H9 (cell line): Measurements from ENCODE around the gene CNOT11. TPM values are rescaled to one million over a fixed set of nuclear protein-coding genes. Genes with fewer than 3 reads are reported as not detected.

Experiments
- DNase-seq: peaks from one replicate; pipeline ENCODE4 v3.0.0-alpha.2; 2017
- H2AFZ ChIP-seq: one replicate; pipeline ENCODE4 v1.6.1; 2013; ENCODE audit warnings: mild to moderate bottlenecking, low read length, control low read depth, moderate library complexity
- H2AK5ac ChIP-seq: 2 replicates; pipeline ENCODE4 v1.6.1; 2013; ENCODE audit warnings: low read length, control low read depth, mixed read lengths; ENCODE audit not compliant: insufficient read length
- H2BK120ac ChIP-seq: one replicate; pipeline ENCODE4 v1.6.1; 2013; ENCODE audit warnings: low read depth, mild to moderate bottlenecking, low read length, control low read depth, inconsistent platforms; ENCODE audit not compliant: poor library complexity, severe bottlenecking
- H2BK12ac ChIP-seq: 2 replicates; pipeline ENCODE4 v1.6.1; 2013; ENCODE audit warnings: low read length, control low read depth, mixed read lengths, low read depth; ENCODE audit not compliant: insufficient read length
- H2BK15ac ChIP-seq: 2 replicates; pipeline ENCODE4 v1.6.1; 2013; ENCODE audit warnings: low read depth, low read length, control low read depth
- H2BK20ac ChIP-seq: one replicate; pipeline ENCODE4 v1.6.1; 2013; ENCODE audit warnings: low read depth, mild to moderate bottlenecking, low read length, control low read depth, inconsistent platforms; ENCODE audit not compliant: poor library complexity, severe bottlenecking
- H2BK5ac ChIP-seq: 2 replicates; pipeline ENCODE4 v1.6.1; 2013; ENCODE audit warnings: low read length, control low read depth, mixed read lengths; ENCODE audit not compliant: insufficient read length
- H3K14ac ChIP-seq: 2 replicates; pipeline ENCODE4 v1.6.1; 2013; ENCODE audit warnings: low read length, control low read depth; ENCODE audit not compliant: insufficient read depth
- H3K18ac ChIP-seq: 2 replicates; pipeline ENCODE4 v1.6.1; 2013; ENCODE audit warnings: low read depth, mild to moderate bottlenecking, mixed read lengths, low read length, control low read depth; ENCODE audit not compliant: insufficient read length
- H3K23ac ChIP-seq: 2 replicates; pipeline ENCODE4 v1.6.1; 2013; ENCODE audit warnings: low read length, control low read depth, mixed read lengths, low read depth; ENCODE audit not compliant: insufficient read length
- H3K23me2 ChIP-seq: 2 replicates; pipeline ENCODE4 v1.6.1; 2013; ENCODE audit warnings: low read depth, mild to moderate bottlenecking, mixed read lengths, low read length, control low read depth; ENCODE audit not compliant: insufficient read length, poor library complexity, severe bottlenecking
- H3K27ac ChIP-seq: 2 replicates; pipeline ENCODE4 v1.5.1; 2013; ENCODE audit warnings: low read length, control low read depth, mixed read lengths, low read depth; ENCODE audit not compliant: insufficient read length
- H3K27me3 ChIP-seq: 2 replicates; pipeline ENCODE4 v1.6.1; 2013; ENCODE audit warnings: low read length, control low read depth, inconsistent platforms; ENCODE audit not compliant: insufficient read depth
- H3K4ac ChIP-seq: 2 replicates; pipeline ENCODE4 v1.6.1; 2013; ENCODE audit warnings: low read depth, mild to moderate bottlenecking, control low read depth, inconsistent platforms, low read length, moderate library complexity
- H3K4me1 ChIP-seq: 2 replicates; pipeline ENCODE4 v1.6.1; 2013; ENCODE audit warnings: low read length, control low read depth, inconsistent platforms; ENCODE audit not compliant: insufficient read depth
- H3K4me2 ChIP-seq: 2 replicates; pipeline ENCODE4 v1.6.1; 2013; ENCODE audit warnings: low read length, control low read depth, mixed read lengths; ENCODE audit not compliant: insufficient read length, insufficient read depth
- H3K56ac ChIP-seq: 2 replicates; pipeline ENCODE4 v1.6.1; 2013; ENCODE audit warnings: low read depth, mild to moderate bottlenecking, mixed read lengths, low read length, control low read depth; ENCODE audit not compliant: insufficient read length
- H3K79me1 ChIP-seq: 2 replicates; pipeline ENCODE4 v1.6.1; 2013; ENCODE audit warnings: low read depth, mild to moderate bottlenecking, moderate library complexity, low read length, control low read depth, inconsistent platforms; ENCODE audit not compliant: insufficient read depth, poor library complexity, severe bottlenecking
- H3K79me2 ChIP-seq: 2 replicates; pipeline ENCODE4 v1.6.1; 2013; ENCODE audit warnings: low read length, control low read depth, inconsistent platforms; ENCODE audit not compliant: insufficient read depth
- H3K9ac ChIP-seq: 2 replicates; pipeline ENCODE4 v1.6.1; 2013; ENCODE audit warnings: low read length, control low read depth, mixed read lengths; ENCODE audit not compliant: insufficient read length; ENCODE audit errors: extremely low read depth
- H3K9me3 ChIP-seq: one replicate; pipeline ENCODE4 v1.6.1; 2013; ENCODE audit warnings: low read depth, low read length, inconsistent platforms; ENCODE audit not compliant: control insufficient read depth
- H3T11ph ChIP-seq: one replicate; pipeline ENCODE4 v1.6.1; 2013; ENCODE audit warnings: mild to moderate bottlenecking, low read length, control low read depth, inconsistent platforms
- H4K20me1 ChIP-seq: one replicate; pipeline ENCODE4 v1.6.1; 2013; ENCODE audit not compliant: control insufficient read depth, insufficient read length, insufficient read depth
- H4K5ac ChIP-seq: 2 replicates; pipeline ENCODE4 v1.6.1; 2013; ENCODE audit warnings: low read depth, mild to moderate bottlenecking, mixed read lengths, low read length, control low read depth; ENCODE audit not compliant: insufficient read length
- H4K8ac ChIP-seq: replicated peaks from 2 replicates; pipeline ENCODE4 v1.6.1; 2013; ENCODE audit warnings: low read length, control low read depth, mixed read lengths, low read depth; ENCODE audit not compliant: insufficient read length
- H4K91ac ChIP-seq: 2 replicates; pipeline ENCODE4 v1.6.1; 2013; ENCODE audit warnings: low read depth, mild to moderate bottlenecking, moderate library complexity, mixed read lengths, low read length, control low read depth; ENCODE audit not compliant: insufficient read length
- H3K27ac Mint-ChIP-seq, 3 experiments: 2 replicates in 2 of 3; 3 replicates in 1 of 3; pipeline ENCODE4 v1.8.0; 2020 to 2021; ENCODE audit warnings: mixed read lengths in 3 of 3, mild to moderate bottlenecking in 1 of 3, moderate library complexity in 1 of 3
- H3K27me3 Mint-ChIP-seq: 2 replicates; pipeline ENCODE4 v1.8.0; 2021; ENCODE audit warnings: low read depth, mild to moderate bottlenecking, moderate library complexity, mixed read lengths
- H3K36me3 Mint-ChIP-seq, 3 experiments: 2 replicates in 2 of 3; 3 replicates in 1 of 3; pipeline ENCODE4 v1.8.0; 2020 to 2021; ENCODE audit warnings: low read depth in 3 of 3, mixed read lengths in 3 of 3; ENCODE audit not compliant: insufficient read depth in 1 of 3
- H3K4me1 Mint-ChIP-seq, 2 experiments: 2 replicates each; pipeline ENCODE4 v1.8.0; 2020; ENCODE audit warnings: mixed read lengths in 2 of 2
- H3K4me3 Mint-ChIP-seq, 2 experiments: 2 replicates in 1 of 2; 3 replicates in 1 of 2; pipeline ENCODE4 v1.8.0; 2020 to 2021; ENCODE audit warnings: mild to moderate bottlenecking in 2 of 2, mixed read lengths in 2 of 2, moderate library complexity in 1 of 2
- H3K9me3 Mint-ChIP-seq, 2 experiments: 2 replicates in 1 of 2; 3 replicates in 1 of 2; pipeline ENCODE4 v1.8.0; 2020; ENCODE audit warnings: mild to moderate bottlenecking in 2 of 2, mixed read lengths in 2 of 2, moderate library complexity in 1 of 2
- CTCF ChIP-seq: fragments of 200-600 bp; sonication (generic); conservative IDR thresholded peaks from 3 replicates; pipeline ENCODE4 v1.8.0; 2021; ENCODE audit warnings: antibody characterized with exemption, mild to moderate bottlenecking
- WGBS: extraction: QIAGEN DNeasy Blood & Tissue Kit; methylation state at CpG from one replicate; pipeline ENCODE4 v1.1.7; 2013; ENCODE audit warnings: missing lambda C conversion rate, low lambda C conversion rate, mixed read lengths; ENCODE audit not compliant: insufficient read length; ENCODE audit errors: extremely low coverage; 5-methylcytosine and 5-hydroxymethylcytosine counted together
- total RNA-seq: library from RNA; stranded (reverse); gene quantifications from 2 replicates; pipeline ENCODE4 v1.2.1, GENCODE V29; 2021

The CNOT11 gene
- total RNA-seq, 1 experiment from 2014 or later = 46.8 TPM

GRCh38 chr2:101287303-101287702 lies 34.6 kb downstream of the CNOT11 start:
- no peak overlapping the region for H3K9ac ChIP-seq
- no peak for DNase-seq
- Mint-ChIP-seq H3K27me3 (no peaks in the 10 kb centered on the region), H3K4me3 (no peak overlapping the region), H3K9me3 (no peaks in the 10 kb centered on the region), H3K36me3 (peaks cover 11 to 50% (median 43%) of the 10 kb centered on the region in 3 experiments; a peak in 6 of 7 replicates), H3K4me1 (no peaks in the 10 kb centered on the region), H3K27ac (no peak overlapping the region)
- no peak overlapping the region for H3K56ac ChIP-seq
- H2BK15ac ChIP-seq = no peak overlapping the region
- no peak overlapping the region for H3K23ac ChIP-seq
- H3K14ac ChIP-seq = no peak overlapping the region
- no peak overlapping the region for H4K8ac ChIP-seq
- H3K23me2 ChIP-seq = no peaks in the 10 kb centered on the region
- H3K4ac ChIP-seq = no peak overlapping the region
- no peak overlapping the region for H4K5ac ChIP-seq
- no peaks in the 10 kb centered on the region for H3K27me3 ChIP-seq
- H3K79me1 ChIP-seq = no peaks in the 10 kb centered on the region
- H2AFZ ChIP-seq = no peak overlapping the region
- H3K4me1 ChIP-seq = no peaks in the 10 kb centered on the region
- H4K91ac ChIP-seq = no peak overlapping the region
- no peak overlapping the region for H3T11ph ChIP-seq
- H2BK20ac ChIP-seq = no peak overlapping the region
- no peak overlapping the region for H2BK120ac ChIP-seq
- no CpG with 5 or more reads among the region's 2 CpGs for WGBS
- no peaks in the 10 kb centered on the region for H4K20me1 ChIP-seq
- H3K27ac ChIP-seq = no peak overlapping the region
- no peak for TF ChIP-seq CTCF
- no peak overlapping the region for H3K4me2 ChIP-seq
- H3K9me3 ChIP-seq = no peaks in the 10 kb centered on the region
- H3K79me2 ChIP-seq = no peaks in the 10 kb centered on the region
- no peak overlapping the region for H2AK5ac ChIP-seq
- no peak overlapping the region for H3K18ac ChIP-seq
- H2BK5ac ChIP-seq = no peak overlapping the region
- H2BK12ac ChIP-seq = no peak overlapping the region
